GM12892 (cell line): ENCODE measurements around the gene ILK.

ENCODE experiments used
- POLR2A ChIP-seq: IDR thresholded peaks from 2 replicates; pipeline ENCODE4 v1.6.1; 2011; ENCODE audit warnings: low read depth, low read length, control low read depth
- POLR2AphosphoS5 ChIP-seq: IDR thresholded peaks from 2 replicates; pipeline ENCODE4 v1.6.1; 2011; ENCODE audit warnings: low read depth, low read length, control low read depth
- TAF1 ChIP-seq: IDR thresholded peaks from 2 replicates; pipeline ENCODE4 v1.6.1; 2011; ENCODE audit warnings: low read depth, mild to moderate bottlenecking, control low read depth, low read length, borderline replicate concordance

GRCh38 chr11:6620636-6621035, 17.1 kb downstream of the ILK start:
- TF ChIP-seq TAF1 (no peak), POLR2AphosphoS5 (no peak), POLR2A (no peak)
